Neural crest cell (in vitro differentiated cells): ENCODE measurements around the gene PRRG2. TPM values are rescaled to one million over a fixed set of nuclear protein-coding genes. Genes with fewer than 3 reads are reported as not detected.
A peak's percentile ranks its signal among the peaks of the same experiment; 100 is the strongest.
"Not testable (repeated sequence)": the region's sequence is repeated elsewhere in the genome, so short reads cannot be mapped to it uniquely, and the experiment has no call there.

Source experiments
- DNase-seq: peaks from one replicate; pipeline ENCODE4 v3.0.0; 2021; ENCODE audit warnings: low read depth, mixed read lengths, low spot score
- H3K27ac Mint-ChIP-seq: one replicate; pipeline ENCODE4 v1.8.0; 2021; ENCODE audit warnings: mild to moderate bottlenecking, mixed read lengths; ENCODE audit not compliant: unreplicated experiment
- H3K27me3 Mint-ChIP-seq: 2 replicates; pipeline ENCODE4 v1.8.0; 2021; ENCODE audit warnings: low read depth, mild to moderate bottlenecking, mixed read lengths
- H3K36me3 Mint-ChIP-seq: 2 replicates; pipeline ENCODE4 v1.8.0; 2021; ENCODE audit warnings: low read depth, mild to moderate bottlenecking, mixed read lengths
- H3K4me1 Mint-ChIP-seq: 2 replicates; pipeline ENCODE4 v1.8.0; 2021; ENCODE audit warnings: mixed read lengths
- H3K4me3 Mint-ChIP-seq: one replicate; pipeline ENCODE4 v1.8.0; 2021; ENCODE audit warnings: mild to moderate bottlenecking, mixed read lengths
- H3K9me3 Mint-ChIP-seq: 2 replicates; pipeline ENCODE4 v1.8.0; 2021; ENCODE audit warnings: mixed read lengths
- CTCF ChIP-seq: fragments of 200-600 bp; sonication (generic); conservative IDR thresholded peaks from 2 replicates; pipeline ENCODE4 v1.5.0; 2021; ENCODE audit warnings: antibody characterized with exemption, mild to moderate bottlenecking
- total RNA-seq: library from RNA; stranded (reverse); gene quantifications from 2 replicates; pipeline ENCODE4 v1.2.1, GENCODE V29; 2021

PRRG2 gene
- total RNA-seq, 1 donor from 2014 or later: 1.0 TPM

GRCh38 chr19:49616532-49616931 is 35.4 kb downstream of the PRRG2 start:
- Mint-ChIP-seq H3K4me3 (no peak overlapping the region), H3K4me1 (peaks cover 3% of the 10 kb centered on the region), H3K9me3 (no peaks in the 10 kb centered on the region), H3K27me3 (no peaks in the 10 kb centered on the region), H3K36me3 (peaks cover 7% of the 10 kb centered on the region), H3K27ac (no peak overlapping the region)
- DNase-seq: no peak
- no peak for TF ChIP-seq CTCF

GRCh38 chr19:49616945-49617344 is 35.8 kb downstream of the PRRG2 start:
- no peak overlapping the region for H3K27ac Mint-ChIP-seq
- H3K4me1 Mint-ChIP-seq: peaks cover 3% of the 10 kb centered on the region

GRCh38 chr19:49617860-49618259 is 36.7 kb downstream of the PRRG2 start:
- H3K27me3 Mint-ChIP-seq, DNase-seq, H3K27ac Mint-ChIP-seq, H3K4me1 Mint-ChIP-seq, H3K36me3 Mint-ChIP-seq, H3K4me3 Mint-ChIP-seq, H3K9me3 Mint-ChIP-seq: not testable (repeated sequence)

More at GRCh38 chr19:49616945-49617344, 35.8 kb downstream of the PRRG2 start:
- Mint-ChIP-seq H3K27me3 (no peaks in the 10 kb centered on the region), H3K9me3 (no peaks in the 10 kb centered on the region), H3K36me3 (peaks cover 7% of the 10 kb centered on the region), H3K4me3 (no peak overlapping the region)
- TF ChIP-seq CTCF: no peak
- no peak for DNase-seq

- no peaks in the 10 kb centered on the region for H3K9me3 Mint-ChIP-seq
- no peak for TF ChIP-seq CTCF
- no peak overlapping the region for H3K4me3 Mint-ChIP-seq
- H3K27me3 Mint-ChIP-seq: no peaks in the 10 kb centered on the region
- peaks cover 12% of the 10 kb centered on the region for H3K36me3 Mint-ChIP-seq
- DNase-seq: no peak
- H3K27ac Mint-ChIP-seq: no peak overlapping the region
- H3K4me1 Mint-ChIP-seq: no peaks in the 10 kb centered on the region
Observed at GRCh38 chr19:49624967-49625910, 44.1 kb downstream of the PRRG2 start.

GRCh38 chr19:49626226-49626625 is 45.1 kb downstream of the PRRG2 start:
- no peak for DNase-seq
- H3K4me1 Mint-ChIP-seq: no peaks in the 10 kb centered on the region
- H3K27ac Mint-ChIP-seq: no peak overlapping the region
- H3K36me3 Mint-ChIP-seq: peaks cover 12% of the 10 kb centered on the region
- H3K9me3 Mint-ChIP-seq: no peaks in the 10 kb centered on the region
- H3K27me3 Mint-ChIP-seq: no peaks in the 10 kb centered on the region
- no peak for TF ChIP-seq CTCF
- no peak overlapping the region for H3K4me3 Mint-ChIP-seq

GRCh38 chr19:49629659-49630058 is 48.5 kb downstream of the PRRG2 start:
- H3K27me3 Mint-ChIP-seq: peaks cover 2% of the 10 kb centered on the region
- peak overlapping the region; percentile 9 for H3K4me3 Mint-ChIP-seq
- no peak overlapping the region for H3K27ac Mint-ChIP-seq
- peaks cover under 1% of the 10 kb centered on the region for H3K4me1 Mint-ChIP-seq
- no peaks in the 10 kb centered on the region for H3K9me3 Mint-ChIP-seq
- no peak for TF ChIP-seq CTCF
- DNase-seq: no peak
- peaks cover 6% of the 10 kb centered on the region for H3K36me3 Mint-ChIP-seq
